HG02981 (cell line): ENCODE data around the gene FBXO4.
"Not testable (repeated sequence)": the region's sequence is repeated elsewhere in the genome, so short reads cannot be mapped to it uniquely, and the experiment has no call there.

Experiments
- ATAC-seq: cut with Tn5 transposase; IDR thresholded peaks from one replicate; pipeline ENCODE4 v1.9.1; 2021; ENCODE audit warnings: mild to moderate bottlenecking, moderate library complexity; ENCODE audit not compliant: unreplicated experiment

FBXO4 gene

DNA sequence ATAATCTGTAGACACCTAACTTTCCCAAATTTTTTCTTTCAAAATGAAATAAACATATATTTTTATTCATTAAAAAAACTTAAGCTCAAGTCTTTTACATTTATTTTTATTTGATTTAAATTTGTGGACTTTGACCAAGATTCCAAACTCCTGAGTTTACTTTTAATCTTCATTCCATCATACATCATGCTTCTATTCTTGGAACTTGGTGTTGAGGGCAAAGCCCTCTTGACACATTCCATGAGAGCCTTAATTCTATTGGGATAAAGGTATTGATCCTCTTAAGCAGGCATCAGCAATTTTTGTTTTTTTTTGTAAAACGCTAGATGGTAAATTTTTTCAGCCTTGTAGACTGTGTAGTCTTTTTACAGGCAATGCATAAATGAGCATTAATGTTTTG is 53.6 kb downstream of the FBXO4 start:
- ATAC-seq, result no peak

DNA sequence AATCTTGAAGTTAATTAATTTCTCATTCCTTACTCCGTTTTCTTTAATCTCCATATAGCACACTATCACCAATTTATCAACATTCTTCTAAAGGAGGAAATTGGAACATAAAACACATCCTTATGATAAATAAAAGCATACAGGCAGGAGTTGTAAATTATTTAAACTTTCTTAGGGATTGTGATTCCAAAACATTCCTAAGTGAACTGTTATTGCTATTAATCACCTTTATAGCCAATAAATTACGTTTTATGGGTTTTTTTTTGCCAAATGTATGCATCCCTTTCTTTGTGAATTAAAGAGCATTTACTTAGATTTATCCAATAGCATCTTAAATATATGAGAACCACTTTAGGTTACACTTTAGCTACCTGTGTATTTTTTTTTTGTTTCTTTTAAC is 55.3 kb downstream of the FBXO4 start:
- ATAC-seq, result no peak

DNA sequence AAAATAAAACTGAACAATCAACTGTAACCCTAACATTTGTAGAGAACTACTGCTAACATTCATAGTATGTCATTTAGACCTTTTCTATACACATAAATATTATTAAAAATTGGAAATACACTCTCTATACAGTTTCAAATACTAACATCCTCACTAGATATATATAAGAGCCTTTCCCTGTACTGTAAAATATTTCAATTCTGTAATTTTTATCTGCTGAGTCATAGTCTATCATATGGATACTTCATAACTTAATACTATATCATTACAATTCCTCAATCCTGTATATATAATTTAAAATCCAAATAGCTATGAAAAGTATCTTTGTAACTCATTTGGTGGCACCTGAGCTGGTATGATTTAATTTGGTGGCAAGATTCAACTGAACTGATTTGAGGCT is 55.8 kb downstream of the FBXO4 start:
- ATAC-seq, result no peak

DNA sequence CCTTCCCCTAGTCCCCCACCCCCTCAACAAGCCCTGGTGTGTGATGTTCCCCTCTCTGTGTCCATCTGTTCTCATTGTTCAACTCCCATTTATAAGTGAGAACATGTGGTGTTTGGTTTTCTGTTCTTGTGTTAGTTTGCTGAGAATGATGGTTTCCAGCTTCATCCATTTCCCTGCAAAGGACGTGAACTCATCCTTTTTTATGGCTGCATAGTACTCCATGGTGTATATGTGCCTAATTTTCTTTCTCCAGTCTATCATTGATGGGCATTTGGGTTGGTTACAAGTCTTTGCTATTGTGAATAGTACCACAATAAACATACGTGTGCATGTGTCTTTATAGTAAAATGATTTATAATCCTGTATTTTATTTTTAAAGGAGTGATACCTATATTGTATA is 57.8 kb downstream of the FBXO4 start:
- not testable (repeated sequence) for ATAC-seq

DNA sequence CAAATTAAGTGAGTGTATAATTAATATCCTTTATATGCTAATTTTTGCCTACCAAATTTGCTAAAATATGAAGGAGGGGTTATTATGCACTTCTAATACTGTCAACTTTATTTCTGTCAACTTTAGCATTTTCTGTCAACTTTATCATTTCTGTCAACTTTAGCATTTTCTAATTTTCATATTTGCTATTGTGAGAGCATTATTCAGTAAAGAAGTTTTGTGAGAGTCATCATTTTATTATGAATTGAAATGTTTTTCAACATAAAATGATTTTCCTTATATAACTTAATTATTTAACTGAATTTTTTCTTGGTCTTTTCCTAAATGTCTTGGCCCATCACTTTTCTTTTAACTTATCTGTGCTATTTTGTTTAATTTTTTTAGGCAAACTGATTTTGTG is 58.2 kb downstream of the FBXO4 start:
- no peak for ATAC-seq

DNA sequence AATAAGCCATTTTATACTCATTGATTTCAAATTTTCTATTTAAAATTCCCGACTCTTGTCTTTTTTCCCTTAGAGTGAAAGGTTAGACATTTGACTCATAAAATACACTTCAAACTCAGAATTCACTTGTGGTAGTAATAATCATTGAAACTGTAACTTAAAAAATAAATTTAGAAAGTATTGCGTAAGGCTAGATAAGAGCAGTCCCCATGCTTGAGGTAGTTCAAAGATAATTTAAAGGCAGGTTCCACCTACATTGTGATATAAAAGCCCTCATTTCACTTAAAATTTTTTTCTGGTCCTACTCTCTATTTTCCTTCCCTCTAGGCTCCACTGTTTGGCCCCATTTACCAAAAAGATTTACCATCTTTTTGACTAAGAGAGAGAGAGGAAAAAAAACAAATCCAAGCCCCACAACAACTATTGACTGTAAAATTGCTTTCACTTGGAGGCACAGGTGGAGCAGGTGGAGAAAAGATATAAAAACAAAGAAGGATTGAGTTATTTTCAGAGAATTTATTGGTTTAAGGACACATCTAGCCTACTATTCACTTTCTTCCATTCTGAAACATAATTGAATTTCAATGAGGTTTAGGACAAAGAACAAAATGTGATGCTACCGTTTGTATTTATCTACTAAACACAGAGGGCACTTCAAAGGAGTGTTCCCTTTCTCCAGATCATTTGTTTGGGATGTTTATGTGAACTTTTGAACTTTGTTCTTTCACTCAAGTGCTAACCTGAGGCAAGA is 61.0 kb downstream of the FBXO4 start:
- no peak for ATAC-seq
